ENCODE measurements around the gene SLC8A1.

The SLC8A1 gene

GRCh38 chr2:40178971-40179370 lies 272.9 kb downstream of the SLC8A1 start:
- DNase-seq: no peak

DNA sequence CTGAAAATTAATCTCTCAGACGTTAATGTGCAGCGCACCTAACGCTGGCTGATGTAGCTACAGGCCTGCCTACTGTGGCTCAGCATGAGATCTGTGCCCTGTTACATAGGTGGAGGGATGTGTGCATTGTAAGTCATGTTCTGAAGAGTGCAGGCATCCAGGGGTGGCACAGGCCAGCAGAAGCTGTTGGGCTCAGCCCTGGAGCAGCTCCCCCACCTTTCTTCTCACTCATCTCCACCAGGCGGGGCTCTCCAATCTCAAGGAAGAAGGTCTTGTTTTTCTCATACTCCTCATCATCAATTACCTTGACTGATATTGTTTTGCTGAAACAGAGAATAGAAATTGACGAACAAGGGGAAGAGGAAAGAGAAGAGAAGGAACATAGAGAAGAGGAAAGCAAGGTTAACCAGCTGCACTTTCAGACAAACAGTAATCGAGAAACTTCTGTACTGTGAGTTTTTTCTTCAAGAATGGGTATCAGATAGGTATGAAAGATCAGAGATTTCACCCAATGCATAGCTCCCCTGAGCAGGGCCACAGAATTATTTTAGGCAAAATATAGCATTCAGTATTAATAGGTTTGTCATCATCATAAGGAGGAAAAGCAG lies 273.6 kb downstream of the SLC8A1 start:
- no peak for DNase-seq

DNA sequence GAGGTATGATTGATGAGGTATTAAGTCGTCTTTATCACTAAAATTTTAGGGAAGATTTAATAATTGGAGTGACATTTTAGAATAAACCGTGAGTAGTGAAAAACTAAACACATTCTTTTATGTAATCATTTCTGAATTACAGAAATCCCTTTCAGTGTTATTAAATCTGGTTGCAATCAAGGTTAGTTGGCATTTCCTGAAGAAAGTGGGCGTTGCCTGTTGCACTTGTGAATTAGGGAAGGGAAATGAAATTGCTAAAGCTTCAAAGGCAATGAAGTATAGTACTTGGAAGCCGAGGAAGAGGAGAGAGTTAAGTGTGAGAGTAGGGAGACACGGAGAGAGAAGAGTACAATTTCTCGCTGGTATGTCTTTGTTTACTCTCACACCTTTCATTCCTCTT lies 274.5 kb downstream of the SLC8A1 start:
- no peak for DNase-seq

GRCh38 chr2:40173276-40173675 lies 278.6 kb downstream of the SLC8A1 start:
- no peak for DNase-seq

DNA sequence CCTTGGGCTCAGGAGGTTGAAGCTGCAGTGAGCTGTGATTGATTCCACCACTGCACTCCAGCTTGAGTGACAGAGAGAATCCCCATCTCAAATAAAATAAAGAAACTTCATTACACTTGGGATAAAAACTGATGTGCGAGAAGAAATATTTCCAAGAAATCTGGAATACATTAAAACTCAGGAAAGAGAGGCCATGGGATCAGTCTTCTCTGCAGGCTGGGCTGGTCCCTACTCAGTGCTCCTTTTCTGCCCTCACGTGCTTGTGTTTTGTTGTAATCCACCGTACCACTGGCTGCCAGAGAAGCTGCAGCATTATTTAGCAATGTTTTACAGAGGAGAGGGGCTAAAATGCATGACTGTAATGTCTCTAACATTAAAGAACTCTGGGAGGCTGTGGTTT lies 282.0 kb downstream of the SLC8A1 start:
- DNase-seq: no peak

- DNase-seq: no peak
Observed at GRCh38 chr2:40169430-40169829, 282.5 kb downstream of the SLC8A1 start.

GRCh38 chr2:40168546-40168945 lies 283.3 kb downstream of the SLC8A1 start:
- no peak for DNase-seq

DNA sequence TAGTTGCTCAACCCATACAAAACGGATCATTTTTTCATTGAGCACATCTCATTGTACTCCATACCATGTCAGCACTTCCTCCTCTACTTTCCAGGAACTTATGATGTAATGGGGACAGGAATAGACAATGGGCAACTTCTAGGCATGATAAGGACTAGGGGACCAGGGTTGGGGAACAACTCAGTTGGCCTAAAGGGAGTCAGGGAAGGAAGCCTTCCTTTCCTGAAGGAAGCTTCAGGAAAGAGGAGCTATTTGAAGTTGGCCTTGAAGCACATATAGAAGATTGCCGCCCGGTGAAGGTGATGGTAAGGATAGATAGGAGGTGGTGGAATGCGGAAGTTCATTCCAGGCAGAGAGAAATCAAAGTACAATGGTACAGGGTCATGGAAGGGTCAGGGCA lies 283.9 kb downstream of the SLC8A1 start:
- no peak for DNase-seq

DNA sequence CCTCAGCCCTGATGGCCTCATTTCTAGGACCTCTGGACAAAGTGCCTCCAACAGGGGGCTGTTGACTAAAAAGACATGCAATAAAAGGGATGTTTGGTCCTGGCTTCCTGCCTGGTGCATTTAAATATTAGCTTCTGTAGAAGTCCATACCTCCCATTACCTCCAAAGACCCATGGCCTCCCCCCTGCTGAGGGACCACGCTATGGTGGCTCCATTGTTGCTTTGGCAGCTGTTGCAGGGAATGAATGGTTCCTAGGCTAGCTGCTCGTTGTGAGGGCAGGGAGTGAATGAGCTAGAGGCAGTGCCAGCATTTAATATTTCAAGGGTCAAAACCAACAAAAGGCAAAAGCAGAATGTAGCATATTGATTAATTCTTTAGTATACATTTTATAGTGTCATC lies 285.9 kb downstream of the SLC8A1 start:
- DNase-seq: no peak

- DNase-seq: no peak
Observed at GRCh38 chr2:40165509-40165844, 286.4 kb downstream of the SLC8A1 start.

- no peak for DNase-seq
Observed at GRCh38 chr2:40164736-40165508, 287.0 kb downstream of the SLC8A1 start.

- no peak for DNase-seq
Observed at GRCh38 chr2:40161986-40162385, 289.9 kb downstream of the SLC8A1 start.

- DNase-seq: no peak
Observed at GRCh38 chr2:40160751-40161218, 291.1 kb downstream of the SLC8A1 start.

GRCh38 chr2:40159333-40159732 lies 292.6 kb downstream of the SLC8A1 start:
- DNase-seq: no peak

GRCh38 chr2:40158781-40159180 lies 293.1 kb downstream of the SLC8A1 start:
- DNase-seq: no peak

- DNase-seq: no peak
Observed at GRCh38 chr2:40155728-40156127, 296.2 kb downstream of the SLC8A1 start.

DNA sequence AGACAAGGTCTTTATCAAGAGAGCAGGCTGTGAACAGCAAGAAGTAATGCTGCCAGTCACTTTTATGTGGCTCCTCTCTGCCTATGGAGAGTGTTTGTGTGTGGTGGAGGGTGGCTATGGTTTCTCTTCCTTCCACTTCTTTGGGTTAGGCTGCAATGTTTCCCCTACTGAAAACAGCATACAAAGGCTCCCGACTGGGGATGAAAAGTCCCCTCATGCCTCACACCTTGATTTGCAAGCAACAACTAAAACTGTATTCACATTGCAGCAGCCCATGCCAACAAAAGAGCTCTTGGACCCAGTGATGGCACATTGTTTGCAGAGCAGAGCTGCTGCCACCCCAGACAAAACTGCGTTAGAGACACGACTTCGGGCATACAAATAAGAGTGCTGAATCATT lies 301.6 kb downstream of the SLC8A1 start:
- no peak for DNase-seq

DNA sequence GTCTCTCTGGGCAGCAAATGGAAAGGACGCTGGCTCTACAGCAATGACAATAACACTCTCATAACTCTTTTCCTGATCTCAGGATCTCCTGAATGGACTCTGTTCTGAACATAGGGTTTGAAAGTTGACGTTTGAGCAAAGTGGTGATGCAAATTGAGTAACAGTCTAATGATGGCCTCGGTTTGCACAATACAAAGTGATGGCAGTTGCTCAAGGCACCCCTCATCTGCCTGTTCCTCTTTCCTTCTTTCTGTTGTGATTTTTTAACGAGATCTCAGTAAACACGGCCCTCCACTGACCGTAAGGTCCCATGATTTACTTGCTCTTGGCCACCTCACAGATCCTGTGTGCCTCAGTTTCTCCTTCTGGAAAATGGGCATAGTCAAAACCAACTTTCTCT lies 303.6 kb downstream of the SLC8A1 start:
- no peak for DNase-seq

DNA sequence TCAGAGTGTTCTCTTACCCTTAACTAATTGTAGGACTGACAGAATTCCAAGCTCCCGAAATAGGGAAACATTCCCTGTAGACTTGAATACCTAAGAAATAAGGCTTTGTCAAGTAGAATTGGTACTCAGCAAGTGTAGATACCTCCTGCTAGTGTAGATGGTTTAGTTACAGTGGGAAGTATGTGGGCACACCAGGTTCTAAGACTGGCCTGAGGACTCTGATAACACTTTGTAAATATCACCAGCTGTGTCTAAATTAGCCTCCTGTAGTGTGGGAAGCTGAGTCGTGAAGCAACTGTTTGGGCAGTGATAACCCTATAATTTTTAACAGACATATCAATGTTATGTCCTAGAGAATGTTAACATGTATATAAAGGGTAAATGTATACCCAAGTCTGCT lies 304.5 kb downstream of the SLC8A1 start:
- no peak for DNase-seq

DNA sequence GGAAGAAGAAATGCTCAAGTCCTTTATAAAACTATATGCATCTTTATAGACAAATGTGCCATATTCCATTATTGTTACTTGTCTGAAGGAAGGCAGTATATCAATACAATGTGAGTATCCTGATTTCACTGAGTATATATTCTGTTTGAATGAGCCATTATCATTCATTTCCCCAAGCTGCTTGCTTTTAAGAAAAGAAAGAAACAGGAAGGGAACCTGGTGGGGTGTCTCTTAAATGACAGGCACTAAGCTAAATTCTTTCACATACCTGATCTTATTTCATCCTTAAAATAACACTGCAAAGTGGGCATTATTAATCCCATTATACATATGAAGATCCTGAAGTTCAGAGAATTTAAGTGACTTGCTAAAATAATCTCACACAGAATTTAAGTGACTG lies 307.9 kb downstream of the SLC8A1 start:
- DNase-seq: no peak

DNA sequence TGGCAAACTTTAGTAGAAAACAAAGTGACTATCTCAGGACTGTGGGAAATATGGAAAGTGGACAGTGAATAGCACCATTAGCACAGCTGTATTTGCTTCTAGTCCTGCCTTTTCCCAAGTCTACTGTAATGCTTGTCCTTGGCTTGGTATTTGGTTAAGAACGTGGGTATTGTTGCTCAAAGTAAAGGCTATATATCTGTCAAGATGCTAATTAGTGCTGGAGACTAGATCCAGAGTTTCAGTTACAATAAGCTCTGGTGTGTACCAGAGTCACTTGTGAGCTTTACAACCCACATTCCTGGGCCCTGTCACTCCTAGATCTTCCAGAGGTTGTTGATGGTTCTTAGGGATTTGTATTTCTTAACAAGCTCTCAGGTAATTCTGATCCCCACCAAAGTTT lies 313.6 kb downstream of the SLC8A1 start:
- DNase-seq: no peak

- no peak for DNase-seq
Observed at GRCh38 chr2:40131081-40131704, 320.7 kb downstream of the SLC8A1 start.

GRCh38 chr2:40130251-40130994 lies 321.5 kb downstream of the SLC8A1 start:
- no peak for DNase-seq

DNA sequence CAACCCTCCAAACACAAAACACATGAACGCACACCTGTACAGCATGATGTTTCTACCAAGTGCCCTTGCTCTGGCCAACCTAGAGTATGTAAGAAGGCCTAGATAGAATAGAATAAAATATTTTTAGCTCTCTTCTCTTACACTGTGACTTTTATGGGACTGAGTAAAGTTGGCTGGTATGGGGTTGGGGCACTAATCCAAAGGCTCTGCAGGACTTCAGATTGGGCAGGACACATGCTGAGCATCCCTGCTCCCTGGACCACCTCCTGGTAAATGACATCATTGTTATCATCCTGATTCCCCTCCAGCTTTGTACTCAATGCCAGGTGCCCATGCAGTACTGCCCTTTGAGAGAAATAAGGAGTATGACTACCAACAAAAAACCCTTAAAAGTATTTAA lies 322.2 kb downstream of the SLC8A1 start:
- DNase-seq: no peak
